HuH-7.5 (cell line): Measurements from ENCODE around the gene WDR31.

Source experiments
- DNase-seq: peaks from one replicate; pipeline ENCODE4 v3.0.0; 2011; ENCODE audit warnings: low spot score

The WDR31 gene

DNA sequence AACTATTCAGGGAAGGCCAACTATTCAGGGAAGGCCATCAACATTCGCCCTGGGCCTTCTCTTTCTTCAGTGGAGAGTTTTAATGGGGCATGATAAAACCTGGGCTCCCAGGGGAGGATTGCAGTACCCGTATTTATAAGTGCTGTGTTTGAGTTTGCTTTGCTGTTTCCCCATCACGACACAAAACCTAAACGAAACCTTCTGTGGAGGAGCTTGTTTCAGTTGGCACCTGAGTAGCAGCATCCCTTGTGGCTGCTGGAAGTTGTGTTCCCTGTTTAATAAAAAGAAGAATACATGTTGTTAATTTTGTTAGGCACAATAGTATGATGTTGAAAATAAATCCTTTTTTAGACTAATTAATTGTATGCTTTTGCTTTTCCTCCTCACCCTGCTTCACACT lies 8.3 kb downstream of the WDR31 start:
- no peak for DNase-seq

GRCh38 chr9:113328045-113328782 lies 11.9 kb downstream of the WDR31 start:
- DNase-seq = no peak

DNA sequence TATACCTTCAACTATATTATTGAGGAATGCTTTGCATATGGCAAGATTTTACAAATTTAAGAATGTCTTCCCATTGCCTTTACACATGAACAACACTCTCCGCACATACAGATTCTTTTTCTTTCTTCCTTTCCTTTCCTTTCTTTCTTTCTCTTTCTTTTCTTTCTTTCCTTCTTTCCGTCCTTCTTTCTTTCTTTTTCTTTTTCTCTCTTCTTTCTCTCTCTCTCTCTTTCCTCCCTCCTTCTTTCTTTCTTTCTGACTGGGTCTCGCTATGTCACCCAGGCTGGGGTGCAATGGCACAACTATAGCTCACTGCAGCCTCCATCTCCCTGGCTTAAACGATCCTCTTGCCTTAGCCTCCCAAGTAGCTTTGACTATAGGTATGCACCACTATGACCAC lies 13.8 kb downstream of the WDR31 start:
- no peak for DNase-seq

DNA sequence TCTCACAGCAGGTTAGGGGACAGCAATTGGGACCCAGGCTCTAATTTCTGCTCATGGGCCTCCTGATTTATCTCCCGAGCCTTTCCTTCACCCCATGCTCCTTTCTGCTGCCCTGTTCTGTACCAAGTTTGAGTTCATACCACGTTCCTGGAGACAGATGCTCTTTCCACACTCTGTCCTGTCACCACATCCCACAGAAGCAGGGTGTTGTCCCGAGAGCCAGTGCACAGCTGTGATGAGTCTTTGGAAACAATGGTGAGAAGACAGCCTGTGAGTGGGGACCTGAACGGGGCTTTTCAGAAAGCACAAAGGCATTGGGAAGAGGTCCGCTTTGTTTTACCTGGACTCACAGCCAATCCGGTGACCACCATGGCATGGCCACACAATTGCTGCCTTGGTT lies 17.4 kb downstream of the WDR31 start:
- DNase-seq = no peak

DNA sequence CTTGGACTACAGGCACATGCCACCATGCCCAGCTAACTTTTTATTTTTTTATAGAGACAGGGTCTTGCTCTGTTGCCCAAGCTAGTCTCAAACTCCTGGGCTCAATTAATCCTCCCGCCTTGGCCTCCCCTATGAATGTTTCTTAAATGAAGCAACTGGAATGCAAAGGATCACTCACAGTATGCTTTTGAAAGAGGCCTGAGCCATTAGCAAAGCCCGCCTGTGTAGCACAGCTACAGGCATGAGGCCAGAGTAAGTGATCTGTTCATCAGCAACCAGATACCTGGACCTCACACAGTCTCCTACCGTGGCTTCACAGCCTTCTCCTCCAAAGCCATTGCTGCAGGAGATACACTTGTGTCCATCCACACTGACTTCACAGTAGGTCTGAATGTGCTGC lies 20.0 kb downstream of the WDR31 start:
- no peak for DNase-seq

GRCh38 chr9:113319054-113319453 lies 21.0 kb downstream of the WDR31 start:
- no peak for DNase-seq

DNA sequence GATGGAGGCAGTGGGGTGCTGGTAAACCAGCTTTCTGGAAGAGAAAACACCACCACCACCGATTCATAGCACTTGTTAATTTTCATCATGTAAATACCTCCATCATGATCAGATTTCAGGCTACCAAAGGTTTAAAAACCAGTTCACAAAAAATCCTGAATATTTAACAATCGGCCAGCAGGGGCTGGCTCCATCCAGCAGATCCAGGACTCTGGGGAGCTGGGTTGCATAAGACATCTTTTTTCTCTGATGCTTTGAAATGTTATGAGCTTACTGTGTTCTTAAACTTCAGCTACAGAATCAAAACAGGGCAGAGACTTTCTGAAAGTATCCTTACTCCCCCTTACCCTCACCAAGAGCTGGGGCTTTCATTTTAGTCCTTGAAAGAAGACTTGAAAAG lies 22.3 kb downstream of the WDR31 start:
- DNase-seq = no peak

GRCh38 chr9:113316030-113316429 lies 24.0 kb downstream of the WDR31 start:
- no peak for DNase-seq

DNA sequence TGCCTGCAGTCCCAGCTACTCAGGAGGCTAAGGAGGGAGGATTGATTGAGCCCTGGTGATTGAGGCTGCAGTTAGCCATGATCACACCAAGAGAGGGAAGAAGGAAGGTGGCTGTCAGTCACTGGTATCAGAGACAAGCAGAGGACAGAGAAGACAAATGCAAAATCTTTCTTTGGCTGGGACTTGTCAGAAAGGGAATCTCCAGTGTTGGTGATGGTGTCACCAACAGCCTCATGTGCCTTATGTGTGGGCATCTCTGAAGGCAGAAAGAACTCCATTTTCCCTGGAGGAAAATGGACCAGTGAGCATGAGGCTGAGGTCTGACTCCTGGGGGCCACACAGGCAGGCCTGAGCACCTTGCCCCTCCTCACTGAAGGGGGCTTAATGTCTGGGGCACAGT lies 24.8 kb downstream of the WDR31 start:
- DNase-seq = no peak

DNA sequence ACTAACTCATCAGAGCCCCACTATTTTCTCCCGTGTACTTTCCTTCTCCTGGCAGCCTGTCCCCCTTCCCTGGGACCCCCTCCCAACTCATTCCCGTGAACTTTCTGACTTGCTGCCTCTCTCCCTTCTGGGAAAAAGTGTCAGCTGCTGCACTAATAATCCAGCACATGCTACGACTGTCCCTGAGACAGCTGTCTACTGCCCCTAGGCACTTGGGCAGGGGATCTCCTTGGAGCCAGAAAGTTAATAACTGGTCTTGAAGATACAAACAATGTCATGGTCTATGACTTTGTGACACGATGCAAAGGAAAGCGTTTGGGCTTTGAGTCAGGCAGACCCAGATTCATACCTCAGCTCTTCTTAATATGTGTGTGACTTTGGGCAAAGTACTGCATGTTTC lies 26.8 kb downstream of the WDR31 start:
- DNase-seq = no peak

GRCh38 chr9:113311961-113312360 lies 28.1 kb downstream of the WDR31 start:
- no peak for DNase-seq

DNA sequence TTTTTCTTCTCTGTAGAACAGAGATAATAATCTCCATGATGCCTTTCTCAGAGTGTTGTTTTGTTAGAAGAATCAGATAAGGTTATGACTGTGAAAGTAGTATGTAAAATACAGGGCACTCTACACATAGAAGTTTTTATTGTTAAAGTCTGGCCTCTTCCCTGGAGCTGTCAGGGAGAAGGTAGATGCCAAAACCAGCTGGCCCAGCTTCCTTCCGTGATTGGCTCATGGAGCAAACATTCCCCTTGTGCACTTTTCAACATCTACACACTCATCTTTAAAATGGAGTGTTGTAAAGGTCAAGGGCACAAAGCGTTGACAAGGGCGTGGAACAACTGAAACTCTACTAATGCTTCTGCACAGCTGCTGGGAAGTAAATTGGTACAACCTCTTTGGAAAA lies 29.5 kb downstream of the WDR31 start:
- DNase-seq = no peak

DNA sequence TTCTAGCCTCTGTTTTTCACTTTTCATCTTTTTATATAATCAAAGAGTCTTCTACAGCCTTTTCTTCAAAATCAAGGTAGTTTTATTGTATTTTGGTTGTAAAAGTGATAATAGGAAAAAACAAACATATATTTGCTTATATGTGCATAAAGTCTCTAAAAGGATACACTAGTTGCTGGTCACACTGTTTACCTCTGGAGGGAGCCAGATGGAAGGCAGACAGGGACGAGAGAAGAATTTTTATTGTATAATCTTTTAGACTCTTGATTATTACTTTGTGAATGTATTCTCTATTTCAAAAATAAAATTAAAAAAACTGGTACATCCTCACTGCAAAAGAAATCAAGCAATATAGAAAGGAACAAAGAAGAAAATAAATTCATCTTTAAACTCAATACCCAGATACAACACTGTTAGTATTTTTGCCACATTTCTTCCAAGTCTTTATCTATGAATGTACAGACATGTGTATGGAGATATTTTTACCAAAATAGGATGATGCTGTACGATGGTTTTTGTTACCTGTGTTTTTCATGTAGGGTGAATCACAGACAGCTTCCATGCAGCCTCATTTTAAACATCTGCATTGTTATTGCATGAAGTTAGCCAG lies 30.8 kb downstream of the WDR31 start:
- DNase-seq = peak; percentile 17

GRCh38 chr9:113307396-113307975 lies 32.6 kb downstream of the WDR31 start:
- no peak for DNase-seq

GRCh38 chr9:113306566-113306965 lies 33.5 kb downstream of the WDR31 start:
- no peak for DNase-seq

- DNase-seq = peak; percentile 12
Observed at GRCh38 chr9:113302792-113303418, 37.2 kb downstream of the WDR31 start, which contains the start of gene RNF183. Gene RNF183, minus strand, starts transcription at chr9:113303376. Its CDS starts 5,192 bp downstream, at chr9:113298184.

- no peak for DNase-seq
Observed at GRCh38 chr9:113301548-113301947, 38.5 kb downstream of the WDR31 start.

GRCh38 chr9:113299800-113300292 lies 40.2 kb downstream of the WDR31 start:
- DNase-seq = no peak

GRCh38 chr9:113298924-113299770 lies 40.9 kb downstream of the WDR31 start:
- no peak for DNase-seq

GRCh38 chr9:113298311-113298710 lies 41.8 kb downstream of the WDR31 start:
- no peak for DNase-seq

DNA sequence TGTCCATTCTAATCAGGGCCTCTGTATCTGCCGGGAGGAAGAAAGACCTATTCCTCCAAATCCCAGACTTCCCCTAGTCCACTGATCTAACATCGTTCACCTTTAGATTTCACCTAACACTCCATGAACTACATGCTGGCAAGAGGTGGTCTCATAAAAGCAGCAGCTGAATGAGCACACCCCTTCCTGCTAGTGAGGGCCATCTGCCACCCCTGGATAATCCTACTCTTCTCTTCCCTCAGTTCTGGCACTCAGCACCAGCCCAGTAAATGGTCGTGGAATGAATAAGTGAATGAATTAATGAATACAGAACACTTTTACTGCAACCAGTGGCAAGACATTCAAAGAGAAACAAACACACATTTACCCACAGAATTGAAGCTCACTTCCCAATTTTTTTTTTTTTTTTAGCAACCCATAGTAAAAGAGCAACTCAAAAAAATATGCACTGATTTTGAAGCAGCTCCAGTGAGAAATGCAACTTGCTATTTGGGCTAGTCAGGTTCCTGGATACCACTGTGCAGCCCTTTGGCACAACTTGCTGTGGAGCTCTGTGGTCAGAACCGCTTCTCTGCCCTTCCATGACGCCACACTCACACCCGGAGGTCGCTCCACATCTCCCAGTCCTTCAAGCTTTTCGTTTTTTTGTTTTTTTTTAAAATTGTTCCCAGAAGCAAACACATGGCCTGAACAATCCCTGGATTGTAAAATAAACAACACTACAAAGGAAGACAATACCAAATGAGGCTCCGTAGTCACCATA lies 43.1 kb downstream of the WDR31 start:
- no peak for DNase-seq
